ENCODE data around the gene PEBP1.
"Not testable (repeated sequence)": the region's sequence is repeated elsewhere in the genome, so short reads cannot be mapped to it uniquely, and the experiment has no call there.

The PEBP1 gene

GRCh38 chr12:118135788-118136558 lies at the start of gene PEBP1:
TSS of gene PEBP1 (plus strand) at chr12:118136124. CDS start at chr12:118136210, 86 bp downstream.
- peak; percentile 72 for DNase-seq

- no peak for DNase-seq
Observed at GRCh38 chr12:118089782-118090181, 46.1 kb upstream of the PEBP1 start.

GRCh38 chr12:118094039-118094438 lies 41.9 kb upstream of the PEBP1 start:
- DNase-seq, result no peak

GRCh38 chr12:118098401-118098800 lies 37.5 kb upstream of the PEBP1 start:
- no peak for DNase-seq

GRCh38 chr12:118098911-118099671 lies 36.8 kb upstream of the PEBP1 start:
- no peak for DNase-seq

GRCh38 chr12:118101051-118101450 lies 34.9 kb upstream of the PEBP1 start:
- no peak for DNase-seq

- DNase-seq, result no peak
Observed at GRCh38 chr12:118102070-118102469, 33.9 kb upstream of the PEBP1 start.

- DNase-seq, result no peak
Observed at GRCh38 chr12:118102609-118103008, 33.3 kb upstream of the PEBP1 start.

- DNase-seq, result no peak
Observed at GRCh38 chr12:118103201-118103600, 32.7 kb upstream of the PEBP1 start.

GRCh38 chr12:118103601-118104382 lies 32.1 kb upstream of the PEBP1 start, which contains the start of gene VSIG10:
TSS of gene VSIG10 (minus strand) at chr12:118104011. CDS start at chr12:118103671, 340 bp downstream.
- peak; percentile 41 for DNase-seq

GRCh38 chr12:118107011-118107410 lies 28.9 kb upstream of the PEBP1 start:
- DNase-seq, result no peak

- DNase-seq, result no peak
Observed at GRCh38 chr12:118107694-118108093, 28.2 kb upstream of the PEBP1 start.

- no peak for DNase-seq
Observed at GRCh38 chr12:118109088-118109487, 26.8 kb upstream of the PEBP1 start.

GRCh38 chr12:118119449-118119879 lies 16.5 kb upstream of the PEBP1 start:
- DNase-seq, result no peak

- peak; percentile 32 for DNase-seq
Observed at GRCh38 chr12:118120579-118121363, 15.2 kb upstream of the PEBP1 start.

GRCh38 chr12:118122264-118122663 lies 13.7 kb upstream of the PEBP1 start:
- no peak for DNase-seq

GRCh38 chr12:118124333-118124874 lies 11.5 kb upstream of the PEBP1 start:
- DNase-seq, result no peak

- no peak for DNase-seq
Observed at GRCh38 chr12:118125743-118126118, 10.2 kb upstream of the PEBP1 start.

- no peak for DNase-seq
Observed at GRCh38 chr12:118126119-118126757, 9.7 kb upstream of the PEBP1 start.

GRCh38 chr12:118127867-118128266 lies 8.1 kb upstream of the PEBP1 start:
- DNase-seq, result no peak

GRCh38 chr12:118129436-118129835 lies 6.5 kb upstream of the PEBP1 start:
- not testable (repeated sequence) for DNase-seq
